Mesothelial cell of epicardium (in vitro differentiated cells): ENCODE results near the gene ARSK. TPM values are rescaled to one million over a fixed set of nuclear protein-coding genes. Genes with fewer than 3 reads are reported as not detected.

Experiments
- DNase-seq, 2 experiments: peaks; one replicate each; pipeline ENCODE4 v3.0.0; 2021; ENCODE audit warnings: low spot score in 2 of 2; ENCODE audit not compliant: unreplicated experiment in 2 of 2
- H3K27ac Mint-ChIP-seq: 2 replicates; pipeline ENCODE4 v1.8.0; 2021; ENCODE audit warnings: mixed read lengths
- H3K27me3 Mint-ChIP-seq: 2 replicates; pipeline ENCODE4 v1.8.0; 2021; ENCODE audit warnings: low read depth, mixed read lengths
- H3K36me3 Mint-ChIP-seq: 2 replicates; pipeline ENCODE4 v1.8.0; 2021; ENCODE audit warnings: mixed read lengths
- H3K4me1 Mint-ChIP-seq: 2 replicates; pipeline ENCODE4 v1.8.0; 2021; ENCODE audit warnings: mixed read lengths
- H3K4me3 Mint-ChIP-seq: 2 replicates; pipeline ENCODE4 v1.8.0; 2021; ENCODE audit warnings: mild to moderate bottlenecking, moderate library complexity, mixed read lengths
- H3K9me3 Mint-ChIP-seq: 2 replicates; pipeline ENCODE4 v1.8.0; 2021; ENCODE audit warnings: mixed read lengths
- CTCF ChIP-seq: fragments of 200-600 bp; sonication (generic); IDR thresholded peaks from one replicate; pipeline ENCODE4 v1.5.0; 2021; ENCODE audit warnings: antibody characterized with exemption; ENCODE audit not compliant: unreplicated experiment
- total RNA-seq: library from RNA; stranded (reverse); gene quantifications from 3 replicates; pipeline ENCODE4 v1.2.1, GENCODE V29; 2021

Gene ARSK
- total RNA-seq, 1 donor from 2014 or later, result 10.4 TPM

GRCh38 chr5:95633671-95634070, 78.8 kb downstream of the ARSK start:
- no peak overlapping the region for H3K4me3 Mint-ChIP-seq
- peaks cover 4% of the 10 kb centered on the region for H3K9me3 Mint-ChIP-seq
- no peaks in the 10 kb centered on the region for H3K36me3 Mint-ChIP-seq
- no peaks in the 10 kb centered on the region for H3K4me1 Mint-ChIP-seq
- DNase-seq, result no peak
- TF ChIP-seq CTCF, result no peak
- peaks cover 2% of the 10 kb centered on the region for H3K27me3 Mint-ChIP-seq
- H3K27ac Mint-ChIP-seq, result no peak overlapping the region

- no peak overlapping the region for H3K4me3 Mint-ChIP-seq
- no peak for DNase-seq
- H3K27me3 Mint-ChIP-seq, result peaks cover 3% of the 10 kb centered on the region
- no peak for TF ChIP-seq CTCF
- H3K4me1 Mint-ChIP-seq, result no peaks in the 10 kb centered on the region
- H3K9me3 Mint-ChIP-seq, result peaks cover 3% of the 10 kb centered on the region
- H3K27ac Mint-ChIP-seq, result no peak overlapping the region
- H3K36me3 Mint-ChIP-seq, result no peaks in the 10 kb centered on the region
These were observed 79.2 kb downstream of the ARSK start for GRCh38 chr5:95634081-95634480.

- DNase-seq, result no peak
- Mint-ChIP-seq H3K36me3 (no peaks in the 10 kb centered on the region), H3K4me3 (no peak overlapping the region), H3K27ac (no peak overlapping the region), H3K4me1 (no peaks in the 10 kb centered on the region), H3K27me3 (peaks cover 3% of the 10 kb centered on the region), H3K9me3 (no peaks in the 10 kb centered on the region)
- TF ChIP-seq CTCF, result no peak
These were observed 83.7 kb downstream of the ARSK start for GRCh38 chr5:95638632-95639031.

- TF ChIP-seq CTCF, result no peak
- no peaks in the 10 kb centered on the region for H3K4me1 Mint-ChIP-seq
- H3K9me3 Mint-ChIP-seq, result no peaks in the 10 kb centered on the region
- H3K27ac Mint-ChIP-seq, result no peak overlapping the region
- no peak for DNase-seq
- H3K27me3 Mint-ChIP-seq, result peaks cover 3% of the 10 kb centered on the region
- H3K4me3 Mint-ChIP-seq, result no peak overlapping the region
- no peaks in the 10 kb centered on the region for H3K36me3 Mint-ChIP-seq
These were observed 86.9 kb downstream of the ARSK start for GRCh38 chr5:95641741-95642220.

- H3K4me3 Mint-ChIP-seq, result no peak overlapping the region
- H3K4me1 Mint-ChIP-seq, result peaks cover 8% of the 10 kb centered on the region
- TF ChIP-seq CTCF, result no peak
- no peaks in the 10 kb centered on the region for H3K36me3 Mint-ChIP-seq
- H3K9me3 Mint-ChIP-seq, result no peaks in the 10 kb centered on the region
- no peak for DNase-seq
- no peak overlapping the region for H3K27ac Mint-ChIP-seq
- peaks cover 3% of the 10 kb centered on the region for H3K27me3 Mint-ChIP-seq
These were observed 88.3 kb downstream of the ARSK start for GRCh38 chr5:95643152-95643551.
